Aorta (tissue), 5 donors: ENCODE measurements around the gene GEMIN7. TPM values are rescaled to one million over a fixed set of nuclear protein-coding genes. Genes with fewer than 3 reads are reported as not detected.

Experiments used
- ATAC-seq: fragments of 200-7000 bp; cut with Tn5 transposase; one replicate; pipeline ENCODE4 v1.9.1; 2022; ENCODE audit warnings: moderate library complexity; ENCODE audit not compliant: low FRiP score
- DNase-seq, 2 donors: peaks; one replicate each; pipeline ENCODE4 v3.0.0-alpha.2; 2020
- H3K27ac ChIP-seq, 2 donors: one replicate each; pipeline ENCODE4 v1.5.1; 2013; ENCODE audit warnings: low read length in 2 of 2, mild to moderate bottlenecking in 2 of 2, moderate library complexity in 2 of 2, control low read depth in 1 of 2, inconsistent platforms in 1 of 2, low read depth in 1 of 2
- H3K27me3 ChIP-seq, 2 donors: one replicate each; pipeline ENCODE4 v1.6.1; 2013; ENCODE audit warnings: control low read depth in 1 of 2, low read length in 1 of 2, mild to moderate bottlenecking in 1 of 2, moderate library complexity in 1 of 2; ENCODE audit not compliant: insufficient read depth in 2 of 2, control insufficient read depth in 1 of 2
- H3K36me3 ChIP-seq, 2 donors: one replicate each; pipeline ENCODE4 v1.6.1; 2013; ENCODE audit warnings: control low read depth in 1 of 2, low read length in 1 of 2, mild to moderate bottlenecking in 1 of 2; ENCODE audit not compliant: insufficient read depth in 2 of 2, control insufficient read depth in 1 of 2
- H3K4me1 ChIP-seq, 2 donors: one replicate each; pipeline ENCODE4 v1.6.1; 2013; ENCODE audit warnings: low read length in 2 of 2, control low read depth in 1 of 2, mild to moderate bottlenecking in 1 of 2, moderate library complexity in 1 of 2; ENCODE audit not compliant: insufficient read depth in 2 of 2, control insufficient read depth in 1 of 2
- H3K4me3 ChIP-seq, 2 donors: one replicate each; pipeline ENCODE4 v1.5.1; 2013; ENCODE audit warnings: low read length in 2 of 2, control low read depth in 1 of 2, mild to moderate bottlenecking in 1 of 2
- H3K9me3 ChIP-seq: one replicate; pipeline ENCODE4 v1.6.1; 2013; ENCODE audit warnings: mild to moderate bottlenecking, low read length; ENCODE audit not compliant: control insufficient read depth
- WGBS, 2 donors: extraction: QIAGEN DNeasy Blood & Tissue Kit; methylation state at CpG; one replicate each; pipeline ENCODE4 v1.1.7; 2013; 5-methylcytosine and 5-hydroxymethylcytosine counted together
- intact Hi-C, 2 donors: fragments of 100-400 bp; cut with DNase I; formaldehyde crosslinking; loops; one replicate each; pipeline versions ENCODE4 v1.14.2 to v1.15.0; 2022
- polyA plus RNA-seq, 2 donors: library from polyadenylated mRNA; stranded (reverse); fragments of 200-250 nt; gene quantifications; one replicate each; pipeline ENCODE4 v1.2.3, GENCODE V29; 2013
- total RNA-seq, 2 donors: library from RNA; stranded (reverse); fragmentation: NEBNext Ultra II Directional; extraction: Animal tissue kit (Norgen Biotek cat#: 25700); gene quantifications; one replicate each; pipeline ENCODE4 v1.2.1, GENCODE V29; 2021
- donor health status: healthy with polysubstance abuse.
- donor health status: Bipolar disorder and iron deficiency.
- donor health status: DM: no; HTN: no; CAD: no.
- donor health status: DM: no; HTN: no; CAD: no.
- donor health status: DM: yes; HTN: yes; CAD: no.

The GEMIN7 gene
- total and polyA plus RNA-seq, 4 donors: 6.4 to 13.5 (median 10.2) TPM

DNA sequence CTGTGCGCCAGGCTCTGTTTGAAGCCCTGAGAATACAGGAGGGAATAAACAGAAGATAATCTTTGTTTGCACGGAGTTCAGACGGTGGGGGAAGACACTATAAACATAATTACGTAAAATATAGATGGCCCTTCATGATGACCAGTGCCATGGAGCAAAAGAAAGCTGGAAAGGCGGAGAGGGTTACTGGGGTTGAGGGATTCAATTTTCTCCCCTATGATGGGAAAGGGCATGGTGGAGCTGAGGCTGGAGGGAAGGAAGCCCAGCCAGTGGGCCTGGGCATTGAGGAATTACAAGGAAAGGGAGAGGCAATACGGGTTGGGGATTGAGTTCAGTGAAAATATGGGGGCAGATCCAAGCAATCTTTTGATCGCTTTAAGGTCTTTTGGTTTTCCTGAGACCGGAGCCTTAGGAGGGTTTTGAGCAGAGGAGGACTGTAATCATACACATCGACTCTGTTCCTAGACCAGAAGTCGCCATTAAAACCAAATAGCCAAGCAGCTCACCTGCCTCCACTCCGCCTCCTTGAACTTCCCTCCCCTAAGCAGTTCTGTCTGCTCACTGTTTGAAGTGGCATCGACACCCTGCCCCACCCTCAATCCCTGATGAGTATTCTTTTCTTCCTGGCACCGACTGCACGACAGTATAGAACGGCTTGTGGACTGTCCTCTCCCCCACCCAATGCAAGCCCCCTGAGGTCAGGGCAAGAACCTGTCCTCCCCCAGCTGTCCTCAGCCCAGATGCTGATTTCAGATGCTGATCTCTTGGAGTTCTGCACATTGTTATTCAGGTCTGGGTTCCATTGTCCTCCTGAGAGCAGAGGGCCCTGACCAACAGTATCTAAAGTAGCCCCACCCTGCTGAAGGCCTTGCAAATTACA is 2.0 kb upstream of the GEMIN7 start:
- no peak overlapping the region for H3K27ac ChIP-seq
- H3K27me3 ChIP-seq: no peaks in the 10 kb centered on the region
- 78% methylated on average over 15 of the region's 15 CpGs for WGBS, 2 donors
- H3K4me3 ChIP-seq: no peak overlapping the region
- intact Hi-C loops: loop anchor here in 1 of 2 donors (5.0 kb wide), 1 partner anchor 40 kb away; the partner anchor contains the start of gene CLASRP
- no peaks in the 10 kb centered on the region for H3K36me3 ChIP-seq
- no peaks in the 10 kb centered on the region for H3K4me1 ChIP-seq
- ATAC-seq (no peak), DNase-seq (no peak)
- H3K9me3 ChIP-seq: no peaks in the 10 kb centered on the region

DNA sequence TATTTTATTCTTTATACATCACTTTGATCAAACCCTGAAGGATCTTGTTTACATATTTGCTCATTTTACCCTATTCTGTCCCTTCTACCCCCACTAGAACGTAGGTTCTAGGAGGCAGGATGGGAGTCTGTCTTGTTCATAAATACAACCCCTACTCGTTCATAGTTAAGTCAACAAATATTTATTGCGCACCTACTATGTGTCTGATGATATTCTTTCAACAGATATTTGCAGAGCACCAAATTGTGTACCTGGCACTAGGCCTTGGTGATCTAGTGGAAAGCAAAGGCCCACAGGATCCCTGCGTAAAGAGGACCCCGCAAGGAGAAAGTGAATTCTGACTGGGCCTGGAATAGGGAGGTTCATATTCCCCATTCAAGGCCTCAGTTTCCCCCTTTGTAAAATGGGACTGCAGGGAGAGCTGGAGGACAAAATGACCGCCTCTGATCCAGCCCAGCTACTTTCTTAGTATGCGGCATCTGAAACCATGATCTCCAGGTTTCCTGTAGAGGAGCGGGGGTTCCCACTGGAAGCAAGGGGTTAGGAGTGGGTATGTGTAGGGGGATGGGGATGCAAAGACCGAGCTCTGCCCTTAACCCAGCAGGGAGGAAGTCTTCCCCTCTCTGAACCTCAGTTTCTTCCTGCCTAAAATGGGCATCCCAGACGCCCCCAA is 534 bp upstream of the GEMIN7 start:
- no peaks in the 10 kb centered on the region for H3K4me1 ChIP-seq
- H3K27ac ChIP-seq: no peak overlapping the region
- whole genome bisulfite sequencing, 2 donors: 54% methylated on average over 10 of the region's 10 CpGs
- H3K9me3 ChIP-seq: no peaks in the 10 kb centered on the region
- H3K36me3 ChIP-seq: no peaks in the 10 kb centered on the region
- intact Hi-C loops: loop anchor here in 1 of 2 donors (5.0 kb wide), 1 partner anchor 41 kb away; the partner anchor contains the start of gene CLASRP
- H3K27me3 ChIP-seq: no peaks in the 10 kb centered on the region
- ATAC-seq: no peak
- DNase-seq: no peak
- H3K4me3 ChIP-seq: peak overlapping the region in 1 of 2 donors; percentile 36

DNA sequence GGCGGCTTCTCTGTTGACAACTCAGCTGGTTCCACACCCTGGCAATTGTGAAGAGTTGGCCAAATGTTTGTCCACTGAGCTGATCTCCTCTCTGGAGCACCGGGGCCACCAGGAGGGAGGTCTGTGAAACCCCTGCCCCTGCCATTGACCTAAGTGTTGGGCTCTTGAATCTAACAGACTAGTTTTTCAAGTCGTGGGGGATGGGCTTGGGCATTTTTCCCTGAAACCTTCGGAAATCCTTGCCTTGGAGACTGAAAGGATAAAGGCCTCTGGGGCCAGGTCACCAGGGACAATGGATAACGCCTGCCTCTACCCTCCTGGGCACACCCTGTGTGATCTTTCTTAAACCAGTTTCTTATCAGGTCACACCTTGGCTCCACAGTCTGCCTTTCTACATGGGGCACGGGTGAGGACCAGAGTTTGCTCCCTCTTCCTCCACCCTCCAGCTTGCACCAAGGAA is 881 bp downstream of the GEMIN7 start:
- intact Hi-C loops: loop anchor here in 1 of 2 donors (5.0 kb wide), 1 partner anchor 43 kb away; the partner anchor contains the start of gene CLASRP
- Histone ChIP-seq H3K27ac (no peak overlapping the region), H3K36me3 (no peaks in the 10 kb centered on the region), H3K27me3 (no peaks in the 10 kb centered on the region), H3K4me1 (no peaks in the 10 kb centered on the region), H3K4me3 (peak overlapping the region; percentile 36 to 88), H3K9me3 (no peaks in the 10 kb centered on the region)
- no peak for DNase-seq
- WGBS, 2 donors: 6 to 7% methylated on average over 6 of the region's 6 CpGs
- ATAC-seq: no peak

DNA sequence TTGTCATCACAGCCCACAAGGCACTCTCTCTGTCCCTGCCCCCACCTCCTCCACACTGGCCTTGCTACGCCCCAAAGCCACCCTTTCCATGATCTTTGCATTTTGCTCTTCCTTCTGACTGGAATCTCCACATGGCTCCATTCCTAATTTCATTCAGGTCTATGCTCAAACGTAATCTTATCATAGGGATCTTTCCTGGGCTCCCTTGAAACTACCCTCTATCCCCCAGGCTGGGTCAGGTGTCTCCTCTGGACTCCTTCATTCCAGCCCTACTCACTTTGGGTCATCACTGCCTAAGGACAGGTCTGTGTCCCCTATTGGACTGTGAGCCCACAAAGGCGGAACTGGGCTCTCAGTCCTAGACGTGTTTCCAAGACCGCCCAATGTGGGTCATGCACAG is 3.1 kb downstream of the GEMIN7 start:
- WGBS, 2 donors: 89 to 90% methylated on average over 5 of the region's 5 CpGs
- Histone ChIP-seq H3K4me3 (no peak overlapping the region), H3K36me3 (no peaks in the 10 kb centered on the region), H3K27me3 (no peaks in the 10 kb centered on the region), H3K9me3 (no peaks in the 10 kb centered on the region), H3K4me1 (no peaks in the 10 kb centered on the region), H3K27ac (no peak overlapping the region)
- DNase-seq (no peak), ATAC-seq (no peak)
- intact Hi-C loops: no loop called here

DNA sequence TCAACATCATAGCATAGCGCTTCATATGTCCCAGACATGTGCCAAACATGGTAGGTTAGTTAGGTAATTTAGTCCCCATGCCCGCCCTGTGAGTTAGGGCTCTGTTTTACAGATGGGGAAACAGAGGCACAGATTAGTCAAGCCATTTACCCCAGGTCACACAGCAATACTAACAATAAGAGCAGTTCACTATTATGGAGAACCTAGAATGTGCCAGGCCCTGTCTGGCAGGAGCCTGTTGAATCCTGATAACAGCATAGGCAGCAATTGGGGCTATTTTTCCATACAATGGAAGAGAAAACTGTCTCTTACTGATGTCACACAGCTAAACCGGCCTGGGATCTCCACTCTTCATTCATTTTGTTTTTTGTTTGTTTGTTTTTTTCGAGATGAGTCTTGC is 7.4 kb downstream of the GEMIN7 start:
- ATAC-seq: no peak
- no peaks in the 10 kb centered on the region for H3K27me3 ChIP-seq
- no peaks in the 10 kb centered on the region for H3K9me3 ChIP-seq
- no peaks in the 10 kb centered on the region for H3K36me3 ChIP-seq
- no peak for DNase-seq
- no peaks in the 10 kb centered on the region for H3K4me1 ChIP-seq
- intact Hi-C loops: no loop called here
- no peak overlapping the region for H3K27ac ChIP-seq
- H3K4me3 ChIP-seq: no peak overlapping the region
- WGBS, 2 donors: 94 to 95% methylated on average over 4 of the region's 4 CpGs

DNA sequence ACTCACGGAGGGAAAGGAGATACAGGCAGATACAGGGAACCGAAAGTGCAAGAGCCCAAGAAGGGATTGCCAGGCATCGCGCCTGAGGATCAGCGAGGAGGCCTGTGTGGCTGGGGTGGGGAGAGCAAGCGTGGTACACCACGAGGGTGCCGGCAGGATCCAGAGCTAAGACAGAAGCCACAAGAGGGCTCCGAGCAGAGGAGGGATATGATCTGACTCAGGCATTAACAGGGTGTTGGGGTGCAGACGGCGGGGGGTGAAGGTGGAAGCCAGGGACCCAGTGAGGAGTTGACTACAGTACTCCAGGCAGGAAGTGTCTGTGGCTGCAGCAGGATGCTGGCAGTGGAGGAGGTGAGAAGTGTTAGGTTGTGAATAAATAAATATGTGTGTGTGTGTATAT is 8.5 kb downstream of the GEMIN7 start:
- DNase-seq: no peak
- Histone ChIP-seq H3K4me1 (no peaks in the 10 kb centered on the region), H3K27me3 (no peaks in the 10 kb centered on the region), H3K4me3 (no peak overlapping the region), H3K36me3 (no peaks in the 10 kb centered on the region), H3K27ac (no peak overlapping the region), H3K9me3 (no peaks in the 10 kb centered on the region)
- no peak for ATAC-seq
- intact Hi-C loops: no loop called here
- 87 to 91% methylated on average over 11 of the region's 11 CpGs for WGBS, 2 donors

DNA sequence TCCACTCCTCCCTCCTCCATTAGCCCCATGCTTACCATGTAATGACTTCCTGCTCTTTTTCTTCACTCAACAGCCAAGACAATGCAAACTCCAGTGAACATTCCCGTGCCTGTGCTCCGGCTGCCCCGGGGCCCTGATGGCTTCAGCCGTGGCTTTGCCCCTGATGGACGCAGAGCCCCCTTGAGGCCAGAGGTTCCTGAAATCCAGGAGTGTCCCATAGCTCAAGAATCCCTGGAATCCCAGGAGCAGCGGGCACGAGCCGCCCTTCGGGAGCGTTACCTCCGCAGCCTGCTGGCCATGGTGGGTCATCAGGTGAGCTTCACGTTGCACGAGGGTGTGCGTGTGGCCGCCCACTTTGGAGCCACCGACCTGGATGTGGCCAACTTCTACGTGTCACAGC is 11.0 kb downstream of the GEMIN7 start:
- H3K27ac ChIP-seq: no peak overlapping the region
- H3K27me3 ChIP-seq: no peaks in the 10 kb centered on the region
- no peaks in the 10 kb centered on the region for H3K9me3 ChIP-seq
- H3K4me3 ChIP-seq: no peak overlapping the region
- H3K36me3 ChIP-seq: no peaks in the 10 kb centered on the region
- intact Hi-C loops: loop anchor here in 1 of 2 donors (5.0 kb wide), 1 partner anchor 87 kb away; the partner anchor contains the start of genes BLOC1S3 and TRAPPC6A
- no peak for ATAC-seq
- peaks cover 0 to 2% of the 10 kb centered on the region in 2 donors for H3K4me1 ChIP-seq
- no peak for DNase-seq
- 85 to 90% methylated on average over 17 of the region's 17 CpGs for WGBS, 2 donors

DNA sequence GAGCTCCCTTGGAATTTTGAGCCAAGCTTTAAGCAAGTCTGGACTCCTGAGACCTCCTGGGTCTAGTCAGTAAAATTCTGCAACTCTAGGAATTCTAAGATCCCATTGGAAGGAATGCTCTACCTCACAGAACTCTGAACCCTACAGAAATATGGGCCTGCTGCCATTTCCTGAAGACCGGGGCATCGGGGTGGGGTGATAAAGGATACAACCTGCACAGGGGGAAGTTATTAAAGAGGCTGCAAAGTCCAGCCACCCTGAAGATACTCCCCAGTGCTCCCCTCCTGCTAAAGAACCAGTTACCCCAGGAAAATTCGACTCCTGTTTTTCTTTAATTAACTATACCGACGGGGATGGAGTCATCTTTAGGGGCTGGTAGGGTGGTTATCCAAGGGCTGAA is 11.5 kb downstream of the GEMIN7 start:
- WGBS, 2 donors: 34 to 42% methylated on average over 5 of the region's 5 CpGs
- ATAC-seq (no peak), DNase-seq (no peak)
- Histone ChIP-seq H3K27ac (no peak overlapping the region), H3K4me1 (peaks cover 0 to 2% of the 10 kb centered on the region in 2 donors), H3K4me3 (no peak overlapping the region), H3K27me3 (no peaks in the 10 kb centered on the region), H3K9me3 (no peaks in the 10 kb centered on the region), H3K36me3 (no peaks in the 10 kb centered on the region)
- intact Hi-C loops: loop anchor here in 1 of 2 donors (5.0 kb wide), 1 partner anchor 87 kb away; the partner anchor contains the start of genes BLOC1S3 and TRAPPC6A
